Glutamatergic neuron (in vitro differentiated cells): ENCODE results near the gene DLG2. TPM values are rescaled to one million over a fixed set of nuclear protein-coding genes. Genes with fewer than 3 reads are reported as not detected.

Experiments
- DNase-seq: peaks from one replicate; pipeline ENCODE4 v3.0.0; 2022
- H3K27ac Mint-ChIP-seq: one replicate; pipeline ENCODE4 v1.8.0; 2020; ENCODE audit warnings: mild to moderate bottlenecking, mixed read lengths, inconsistent platforms; ENCODE audit not compliant: unreplicated experiment
- H3K27me3 Mint-ChIP-seq: one replicate; pipeline ENCODE4 v1.8.0; 2020; ENCODE audit warnings: mild to moderate bottlenecking, moderate library complexity, mixed read lengths, inconsistent platforms; ENCODE audit not compliant: unreplicated experiment
- H3K36me3 Mint-ChIP-seq: one replicate; pipeline ENCODE4 v1.8.0; 2020; ENCODE audit warnings: mild to moderate bottlenecking, mixed read lengths, inconsistent platforms; ENCODE audit not compliant: unreplicated experiment
- H3K4me1 Mint-ChIP-seq: one replicate; pipeline ENCODE4 v1.8.0; 2020; ENCODE audit warnings: mild to moderate bottlenecking, low read depth, mixed read lengths, inconsistent platforms; ENCODE audit not compliant: unreplicated experiment
- H3K4me3 Mint-ChIP-seq: one replicate; pipeline ENCODE4 v1.8.0; 2020; ENCODE audit warnings: mild to moderate bottlenecking, mixed read lengths, inconsistent platforms; ENCODE audit not compliant: unreplicated experiment
- H3K9me3 Mint-ChIP-seq: one replicate; pipeline ENCODE4 v1.8.0; 2020; ENCODE audit warnings: mild to moderate bottlenecking, moderate library complexity, mixed read lengths, inconsistent platforms; ENCODE audit not compliant: unreplicated experiment
- total RNA-seq: library from RNA; stranded (reverse); fragmentation: NEBNext Ultra II Directional; extraction: Animal tissue kit (Norgen Biotek cat#: 25700); gene quantifications from one replicate; pipeline ENCODE4 v1.2.1, GENCODE V29; 2021; ENCODE audit not compliant: unreplicated experiment
- TF ChIP-seq, protein P1 (sequence below): fragments of 200-600 bp; sonication (generic); IDR thresholded peaks from one replicate; pipeline ENCODE4 v1.5.0; 2021; ENCODE audit not compliant: partially characterized antibody, unreplicated experiment

Gene DLG2
- total RNA-seq, 1 donor from 2014 or later, result 2.9 TPM

DNA sequence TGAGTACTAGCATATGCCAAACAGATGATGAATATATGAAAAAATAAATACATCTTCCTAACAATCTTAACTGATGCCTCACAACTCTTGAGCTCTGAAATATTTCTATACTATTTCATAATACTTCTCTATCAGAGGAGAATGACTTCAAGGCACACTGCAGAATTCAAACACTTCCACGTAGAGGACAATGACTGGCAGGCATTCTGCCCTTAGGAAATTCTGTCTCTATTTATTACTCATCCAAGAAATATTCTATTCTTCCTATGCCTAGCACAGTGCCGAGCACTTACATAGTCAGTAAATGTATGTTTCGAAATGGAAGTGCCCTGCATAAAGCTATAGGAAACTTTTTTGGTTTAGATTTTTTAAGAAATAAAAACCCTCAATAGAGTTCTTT, 809.1 kb downstream of the DLG2 start:
- no peak overlapping the region for H3K27ac Mint-ChIP-seq
- no peaks in the 10 kb centered on the region for H3K36me3 Mint-ChIP-seq
- TF ChIP-seq, protein P1, sequence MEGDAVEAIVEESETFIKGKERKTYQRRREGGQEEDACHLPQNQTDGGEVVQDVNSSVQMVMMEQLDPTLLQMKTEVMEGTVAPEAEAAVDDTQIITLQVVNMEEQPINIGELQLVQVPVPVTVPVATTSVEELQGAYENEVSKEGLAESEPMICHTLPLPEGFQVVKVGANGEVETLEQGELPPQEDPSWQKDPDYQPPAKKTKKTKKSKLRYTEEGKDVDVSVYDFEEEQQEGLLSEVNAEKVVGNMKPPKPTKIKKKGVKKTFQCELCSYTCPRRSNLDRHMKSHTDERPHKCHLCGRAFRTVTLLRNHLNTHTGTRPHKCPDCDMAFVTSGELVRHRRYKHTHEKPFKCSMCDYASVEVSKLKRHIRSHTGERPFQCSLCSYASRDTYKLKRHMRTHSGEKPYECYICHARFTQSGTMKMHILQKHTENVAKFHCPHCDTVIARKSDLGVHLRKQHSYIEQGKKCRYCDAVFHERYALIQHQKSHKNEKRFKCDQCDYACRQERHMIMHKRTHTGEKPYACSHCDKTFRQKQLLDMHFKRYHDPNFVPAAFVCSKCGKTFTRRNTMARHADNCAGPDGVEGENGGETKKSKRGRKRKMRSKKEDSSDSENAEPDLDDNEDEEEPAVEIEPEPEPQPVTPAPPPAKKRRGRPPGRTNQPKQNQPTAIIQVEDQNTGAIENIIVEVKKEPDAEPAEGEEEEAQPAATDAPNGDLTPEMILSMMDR, result no peak
- H3K4me1 Mint-ChIP-seq, result peaks cover 2% of the 10 kb centered on the region
- H3K4me3 Mint-ChIP-seq, result no peak overlapping the region
- H3K27me3 Mint-ChIP-seq, result no peaks in the 10 kb centered on the region
- no peaks in the 10 kb centered on the region for H3K9me3 Mint-ChIP-seq
- DNase-seq, result no peak

DNA sequence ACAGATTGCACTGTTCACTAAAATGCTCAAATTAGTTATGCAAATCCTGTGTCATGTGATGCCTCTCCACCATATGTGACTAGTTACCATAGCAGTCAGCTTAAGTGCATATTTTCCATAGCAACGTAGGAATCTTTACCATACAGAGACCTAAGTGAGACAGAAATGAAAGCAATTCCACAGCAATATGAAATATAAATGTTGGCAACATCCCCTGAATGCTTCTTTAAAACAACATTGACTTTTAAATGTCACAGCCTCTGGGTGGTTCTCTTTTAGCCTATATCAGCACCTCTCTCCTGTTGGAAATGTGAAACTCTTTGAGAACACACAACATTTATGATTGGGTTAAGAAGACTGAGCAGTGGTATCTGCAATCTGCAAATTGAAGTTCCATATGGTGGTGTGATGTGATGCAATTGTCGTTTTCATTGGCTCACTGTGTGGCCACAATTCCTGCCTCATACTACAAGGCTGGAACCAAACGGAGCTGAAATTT, 814.6 kb downstream of the DLG2 start:
- H3K27me3 Mint-ChIP-seq, result no peaks in the 10 kb centered on the region
- H3K4me3 Mint-ChIP-seq, result no peak overlapping the region
- peak overlapping the region; percentile 53 for H3K27ac Mint-ChIP-seq
- TF ChIP-seq, protein P1, result no peak
- DNase-seq, result no peak
- H3K4me1 Mint-ChIP-seq, result peaks cover 6% of the 10 kb centered on the region
- no peaks in the 10 kb centered on the region for H3K36me3 Mint-ChIP-seq
- no peaks in the 10 kb centered on the region for H3K9me3 Mint-ChIP-seq

DNA sequence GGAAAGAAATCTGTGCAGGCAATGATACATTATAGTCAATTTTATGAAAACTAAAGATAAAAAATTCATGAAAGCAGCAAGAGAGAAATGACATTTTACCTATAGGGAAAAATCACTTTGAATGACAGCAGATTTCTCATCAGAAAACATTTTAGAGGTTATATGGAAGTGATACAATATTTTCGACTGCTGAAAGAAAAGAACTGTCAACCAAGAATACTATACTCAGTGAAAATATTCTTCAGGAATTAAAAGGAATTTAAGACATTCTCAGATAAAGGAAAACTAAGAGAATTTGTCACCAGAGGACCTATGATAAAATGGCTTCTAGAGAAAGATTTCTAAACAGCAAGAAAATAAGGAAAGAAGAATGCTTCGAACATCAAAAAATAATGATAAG, 820.8 kb downstream of the DLG2 start:
- no peak overlapping the region for H3K27ac Mint-ChIP-seq
- no peak for DNase-seq
- H3K36me3 Mint-ChIP-seq, result no peaks in the 10 kb centered on the region
- H3K9me3 Mint-ChIP-seq, result no peaks in the 10 kb centered on the region
- TF ChIP-seq, protein P1, result no peak
- no peaks in the 10 kb centered on the region for H3K4me1 Mint-ChIP-seq
- H3K27me3 Mint-ChIP-seq, result no peaks in the 10 kb centered on the region
- H3K4me3 Mint-ChIP-seq, result no peak overlapping the region

DNA sequence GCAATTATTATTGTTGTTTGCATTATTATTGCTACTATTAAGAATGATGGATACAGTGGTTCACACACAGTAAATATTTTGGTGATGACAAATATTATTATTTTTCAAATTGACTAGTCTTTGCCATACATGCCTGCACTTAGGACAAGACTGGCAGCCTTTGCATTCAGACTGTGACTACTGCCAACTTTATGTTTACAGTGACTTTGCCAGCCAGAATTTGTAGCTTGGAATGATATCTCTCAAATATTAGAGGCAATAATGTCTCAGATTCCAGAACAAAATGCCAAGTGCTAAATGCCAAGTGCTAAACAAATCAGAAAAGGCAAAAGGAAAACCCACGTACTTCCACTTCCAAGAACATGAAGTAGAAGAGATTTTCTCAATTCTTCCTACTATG, 823.1 kb downstream of the DLG2 start:
- peaks cover 7% of the 10 kb centered on the region for H3K9me3 Mint-ChIP-seq
- DNase-seq, result no peak
- no peak overlapping the region for H3K27ac Mint-ChIP-seq
- no peaks in the 10 kb centered on the region for H3K27me3 Mint-ChIP-seq
- no peak overlapping the region for H3K4me3 Mint-ChIP-seq
- no peaks in the 10 kb centered on the region for H3K4me1 Mint-ChIP-seq
- H3K36me3 Mint-ChIP-seq, result no peaks in the 10 kb centered on the region
- TF ChIP-seq, protein P1, result no peak

DNA sequence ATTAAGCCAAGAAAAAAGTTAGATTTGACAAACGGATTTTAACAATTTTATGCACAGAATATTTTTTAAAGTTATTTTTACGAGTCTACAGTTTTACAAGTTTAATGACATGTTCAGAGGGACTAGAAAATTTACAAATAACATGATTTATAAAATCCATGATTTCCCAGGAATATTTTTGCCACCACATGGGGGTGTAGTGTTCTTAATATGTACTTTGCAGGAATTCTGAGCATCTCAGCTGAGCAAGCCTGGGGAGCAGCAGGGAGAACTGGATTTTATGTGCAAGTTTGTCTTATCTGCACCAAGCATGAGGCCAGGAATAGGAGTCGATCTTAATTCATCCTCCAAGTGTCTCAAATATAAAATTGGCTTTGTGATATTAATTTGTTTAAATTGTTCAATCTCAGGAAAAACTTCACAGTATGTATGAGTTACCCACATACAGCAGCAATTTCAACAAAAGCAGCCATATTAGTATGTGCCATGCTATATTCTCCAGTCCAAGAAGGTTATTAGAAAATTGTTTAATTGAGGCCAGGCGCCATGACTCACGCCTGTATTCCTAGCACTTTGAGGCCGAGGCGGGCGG, 826.3 kb downstream of the DLG2 start:
- DNase-seq, result no peak
- no peak overlapping the region for H3K27ac Mint-ChIP-seq

More for the DNA sequence above, 826.3 kb downstream of the DLG2 start:
- TF ChIP-seq, protein P1, result peak; percentile 47
- H3K9me3 Mint-ChIP-seq, result peaks cover 7% of the 10 kb centered on the region
- no peaks in the 10 kb centered on the region for H3K4me1 Mint-ChIP-seq
- peaks cover 2% of the 10 kb centered on the region for H3K27me3 Mint-ChIP-seq
- no peak overlapping the region for H3K4me3 Mint-ChIP-seq
- H3K36me3 Mint-ChIP-seq, result no peaks in the 10 kb centered on the region
